GM18517 (cell line): ENCODE results near the gene SLC35D2.
"Not testable (repeated sequence)": the region's sequence is repeated elsewhere in the genome, so short reads cannot be mapped to it uniquely, and the experiment has no call there.

Source experiments
- ATAC-seq: cut with Tn5 transposase; IDR thresholded peaks from one replicate; pipeline ENCODE4 v1.9.1; 2021; ENCODE audit warnings: mild to moderate bottlenecking, moderate library complexity; ENCODE audit not compliant: unreplicated experiment

Gene SLC35D2

DNA sequence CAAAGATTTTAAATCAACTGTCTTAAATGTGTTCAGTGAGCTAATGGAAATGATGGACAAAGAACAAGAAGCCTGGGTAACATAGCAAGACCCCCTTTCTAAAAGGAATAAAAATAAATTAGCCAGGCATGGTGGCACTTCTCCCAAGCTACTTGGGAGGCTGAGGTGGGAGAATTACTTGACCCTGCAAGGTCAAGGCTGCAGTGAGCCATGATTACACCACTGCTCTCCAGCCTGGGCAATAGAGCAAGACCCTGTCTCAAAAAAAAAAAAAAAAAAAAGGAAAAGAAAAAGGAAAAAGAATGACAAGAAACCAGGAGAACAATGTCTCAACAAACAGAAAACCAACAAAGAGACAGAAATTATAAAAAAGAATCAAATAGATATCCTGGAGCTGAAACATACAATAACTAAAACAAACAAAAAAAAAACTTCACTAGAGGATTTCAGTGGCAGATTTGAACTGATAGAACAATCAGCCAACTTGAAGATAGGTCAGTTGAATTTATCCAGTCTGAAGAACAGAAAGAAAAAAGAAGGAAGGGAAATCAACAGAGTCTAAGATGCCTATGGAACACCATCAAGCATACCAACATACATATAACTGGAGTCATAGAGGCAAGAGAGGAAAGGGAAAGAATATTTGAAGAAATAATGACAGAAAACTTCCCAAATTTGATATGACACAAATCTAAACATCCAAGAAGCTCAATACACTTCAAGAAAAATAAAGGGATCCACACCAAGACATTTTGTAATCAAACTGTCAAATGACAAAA lies 16.8 kb upstream of the SLC35D2 start:
- no peak for ATAC-seq

DNA sequence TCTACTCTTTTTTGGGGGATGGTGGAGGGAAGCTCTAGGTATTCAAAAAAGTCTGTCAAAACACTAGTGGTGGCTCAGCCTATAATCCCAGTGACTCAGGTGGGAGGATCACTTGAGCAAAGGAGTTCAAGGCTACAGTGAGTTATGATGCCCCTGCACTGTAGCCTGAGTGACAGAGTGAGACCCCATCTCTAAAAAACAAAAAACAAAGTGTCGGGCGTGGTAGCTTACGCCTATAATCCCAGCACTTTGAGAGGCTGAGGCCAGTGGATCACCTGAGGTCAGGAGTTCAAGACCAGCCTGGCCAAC lies 15.8 kb upstream of the SLC35D2 start:
- ATAC-seq = no peak

DNA sequence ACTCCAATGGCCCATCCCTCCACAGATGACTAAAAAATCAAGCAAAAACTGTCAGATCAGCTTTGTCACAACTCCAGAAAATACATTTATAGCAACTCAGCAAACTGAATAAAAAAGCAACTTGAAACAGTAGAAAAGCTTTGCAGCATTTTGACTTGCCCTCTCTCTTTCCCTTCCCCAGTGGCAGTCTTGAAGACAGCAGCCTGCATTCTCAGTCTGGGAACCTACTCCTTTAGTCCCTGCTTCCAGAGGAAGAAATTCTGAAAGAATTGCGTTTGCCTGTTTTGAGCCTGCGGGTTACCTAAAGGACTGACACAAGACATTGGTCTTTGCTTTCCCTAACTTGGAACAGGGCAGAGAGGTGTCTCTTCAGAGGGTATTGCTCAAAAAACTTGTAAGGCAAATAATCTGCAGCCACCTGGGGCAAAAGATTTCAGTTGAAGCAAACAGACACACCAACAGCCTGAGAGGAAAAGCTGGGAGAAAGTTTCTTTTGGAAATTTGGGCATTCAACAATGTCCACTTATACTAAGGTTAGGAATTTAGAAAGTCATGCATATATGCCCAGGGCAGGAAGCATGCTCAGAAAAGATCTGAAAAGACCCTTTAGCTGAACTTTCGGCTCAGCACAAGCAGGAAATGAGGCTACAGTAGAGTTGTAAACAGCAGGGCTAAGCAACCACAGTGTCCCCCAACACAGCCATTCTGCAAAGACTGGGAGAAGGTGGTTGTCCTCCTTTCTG lies 15.2 kb upstream of the SLC35D2 start:
- ATAC-seq = no peak

DNA sequence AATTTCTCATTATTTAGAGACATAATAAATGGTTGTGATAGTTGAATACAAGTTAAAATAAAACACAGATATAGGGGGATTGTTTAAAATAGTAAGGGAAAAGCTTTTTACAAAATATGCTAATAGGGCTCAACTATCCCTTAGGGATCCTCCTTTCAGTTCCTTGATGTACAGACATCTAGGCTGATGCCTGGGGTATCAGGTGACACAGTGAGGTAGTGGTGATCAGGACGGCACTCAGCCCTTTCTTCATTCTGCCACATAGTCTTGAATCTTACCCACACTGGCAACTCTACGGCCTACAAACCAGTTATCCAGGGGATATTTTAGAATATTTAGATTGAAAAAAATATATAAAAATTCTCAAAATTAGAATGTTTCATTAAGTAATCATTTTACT lies 12.5 kb upstream of the SLC35D2 start:
- ATAC-seq = no peak

DNA sequence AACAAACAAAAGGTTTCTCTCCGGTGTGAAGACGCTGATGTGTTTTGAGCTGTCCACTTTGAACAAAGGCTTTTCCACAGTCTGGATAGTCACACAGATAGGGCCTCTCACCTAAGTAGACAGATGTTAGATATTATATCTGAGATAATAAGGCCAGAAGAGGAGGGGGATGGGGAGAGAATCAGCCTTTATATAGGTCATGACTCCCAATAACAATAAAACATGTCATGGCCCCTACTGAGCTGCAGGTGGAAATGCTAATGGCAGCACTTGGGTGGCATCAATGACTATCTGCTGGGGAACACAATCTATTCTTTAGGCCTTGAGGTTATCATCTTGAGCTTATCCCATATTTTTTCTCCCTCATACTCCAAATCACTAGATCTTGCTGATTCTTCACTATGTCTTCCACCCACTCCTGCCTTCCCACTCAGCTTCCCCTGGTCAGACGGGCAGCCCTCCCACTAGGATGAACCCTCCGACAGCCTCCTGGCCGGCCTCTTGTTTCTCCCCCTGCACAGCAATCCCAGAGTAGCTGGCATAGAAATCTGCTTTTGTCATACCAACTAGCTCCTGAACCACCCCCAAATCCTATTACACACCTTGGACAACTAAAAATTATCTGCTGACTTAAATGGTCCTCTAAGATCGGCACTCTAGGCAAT lies 11.5 kb upstream of the SLC35D2 start:
- ATAC-seq = no peak

DNA sequence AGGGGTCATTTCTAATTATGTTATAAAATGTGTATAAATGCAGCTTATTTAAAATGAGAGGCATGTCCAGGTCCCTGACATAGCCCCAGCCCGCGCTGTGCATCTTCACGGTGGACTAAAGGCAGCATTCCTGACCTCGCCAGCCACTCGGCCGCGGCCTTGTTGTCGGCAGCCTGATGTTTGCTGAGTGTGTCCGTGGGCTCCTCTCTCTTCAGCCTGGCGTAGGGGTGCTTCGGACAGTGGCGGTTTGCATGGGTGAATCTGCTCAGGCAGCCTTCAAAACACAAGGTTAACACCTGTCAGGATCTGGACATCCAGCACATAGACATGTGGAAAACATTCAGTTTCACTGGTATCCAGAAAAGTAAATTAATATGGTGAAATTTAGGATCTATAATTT lies 8.8 kb upstream of the SLC35D2 start:
- no peak for ATAC-seq

DNA sequence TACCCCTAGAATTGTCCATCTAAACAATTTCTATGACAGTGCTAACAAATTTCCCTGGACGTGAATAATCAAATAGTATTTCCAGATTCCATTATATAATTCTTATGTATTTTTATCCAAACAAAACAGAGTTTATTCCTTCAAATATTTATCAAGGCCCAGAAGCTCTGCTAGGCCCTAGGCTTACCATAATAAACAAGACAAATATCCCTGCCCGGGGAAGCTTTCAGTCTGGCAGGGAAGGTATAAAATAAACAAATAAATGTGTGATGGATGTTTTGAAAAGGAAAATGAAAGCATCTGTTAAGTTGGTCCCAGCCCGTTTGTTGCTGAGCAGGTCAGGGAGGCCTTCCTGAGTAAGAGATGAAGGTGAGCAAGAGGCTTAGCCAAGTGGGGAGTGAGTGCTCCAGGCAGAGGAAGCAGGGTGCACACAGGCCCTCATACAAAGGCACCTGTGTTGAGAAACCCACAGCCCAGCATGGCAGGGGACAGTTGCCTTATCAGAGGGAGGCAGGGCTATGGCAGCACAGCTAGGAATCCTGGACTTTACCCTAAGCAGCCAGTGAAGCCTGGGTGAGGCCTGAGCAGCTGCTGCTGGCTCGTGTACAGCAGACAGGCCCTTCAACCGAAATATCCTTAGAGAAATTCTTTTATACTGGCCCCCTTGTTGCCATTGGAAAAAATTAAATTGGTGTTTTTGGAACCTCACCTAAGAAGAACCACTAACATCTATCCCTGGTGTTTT lies 7.7 kb upstream of the SLC35D2 start:
- ATAC-seq = no peak

DNA sequence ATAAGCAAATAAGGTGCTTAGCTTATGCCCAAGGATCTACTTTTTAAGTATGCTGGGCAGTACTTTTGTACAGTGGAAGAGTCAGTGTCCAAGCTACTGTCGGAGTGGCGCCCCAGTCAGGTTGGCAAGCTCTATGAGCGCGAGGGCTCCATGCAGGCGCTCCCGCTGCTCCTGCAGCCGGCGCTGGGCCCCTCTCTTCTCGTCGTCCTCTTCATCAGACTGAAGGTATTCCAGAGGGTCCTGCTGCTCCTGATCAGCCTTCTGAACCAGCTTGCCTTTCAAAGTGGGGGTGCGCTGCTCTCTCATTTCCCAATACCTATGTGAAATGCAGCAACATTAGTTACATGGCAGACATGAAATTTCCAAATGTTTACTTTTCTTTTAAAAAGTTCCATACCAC lies 4.6 kb upstream of the SLC35D2 start:
- no peak for ATAC-seq

DNA sequence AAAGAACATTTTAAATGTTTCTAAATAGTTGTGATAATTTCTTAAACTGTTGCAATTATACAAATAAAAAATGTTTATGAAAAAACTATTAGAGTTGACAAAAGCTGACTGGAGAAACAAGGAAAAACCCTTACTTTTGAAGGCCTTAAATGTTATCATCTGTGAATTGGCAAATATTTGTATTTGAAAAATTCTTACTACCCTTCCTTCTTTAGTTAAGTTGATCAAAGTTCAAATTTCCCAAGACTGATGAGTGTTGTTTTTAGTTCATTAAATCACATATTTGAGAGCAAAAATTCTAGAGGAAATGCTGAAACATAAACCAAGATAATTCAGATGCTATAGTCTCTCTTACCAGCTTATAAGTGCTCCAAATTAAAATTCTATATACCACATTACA lies 2.6 kb upstream of the SLC35D2 start:
- no peak for ATAC-seq

DNA sequence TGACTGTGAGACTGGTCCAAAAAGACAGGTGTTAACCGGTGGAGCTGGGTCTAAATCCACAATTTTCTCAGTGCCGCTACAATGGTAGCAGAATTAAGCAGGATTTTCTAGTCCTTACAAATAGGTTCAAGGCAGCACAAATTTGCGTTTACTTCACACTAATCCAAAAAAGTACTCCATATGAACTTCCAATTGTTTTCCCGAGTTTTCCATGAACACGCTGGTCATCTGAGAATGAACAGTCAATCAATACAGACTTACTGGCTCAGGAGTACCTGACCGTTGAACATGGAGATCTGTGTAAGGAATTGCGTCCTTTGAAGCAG lies 709 bp downstream of the SLC35D2 start:
- ATAC-seq = no peak

DNA sequence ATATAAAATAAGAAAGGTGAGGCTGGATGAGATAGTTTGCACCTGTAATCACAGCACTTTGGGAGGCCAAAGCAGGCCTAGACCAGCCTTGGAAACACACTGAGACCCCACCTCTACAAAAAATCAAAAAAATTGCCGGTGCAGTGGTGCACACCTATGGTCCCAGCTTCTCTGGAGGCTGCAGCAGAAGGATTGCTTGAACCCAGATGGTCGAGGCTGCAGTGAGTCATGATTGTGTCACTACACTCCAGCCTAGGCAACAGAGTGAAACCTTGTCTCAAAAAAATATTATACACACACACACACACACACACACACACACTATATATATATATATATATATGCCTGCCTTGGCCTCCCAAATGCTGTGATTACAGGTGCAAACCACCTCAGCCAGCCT lies 1.3 kb downstream of the SLC35D2 start:
- no peak for ATAC-seq

DNA sequence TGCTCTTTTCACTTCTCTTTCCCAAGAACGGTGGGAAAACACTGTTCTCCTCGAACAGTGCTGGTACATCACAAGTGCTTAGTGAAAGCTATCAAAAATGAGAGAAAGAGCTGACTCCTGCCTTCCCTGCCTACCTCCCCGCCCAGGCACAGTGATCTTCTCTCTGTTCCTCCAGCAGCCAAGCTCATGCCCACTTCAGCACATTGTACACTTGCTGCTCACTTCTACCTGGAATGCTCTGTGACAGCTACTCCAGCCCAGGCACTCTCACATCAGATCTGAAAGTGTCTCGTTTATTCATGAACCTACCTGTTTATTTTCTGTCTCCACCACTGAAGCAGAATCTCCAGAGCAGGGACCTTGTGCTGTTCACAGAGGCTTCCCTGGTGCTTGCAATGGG lies 1.8 kb downstream of the SLC35D2 start:
- ATAC-seq = no peak

DNA sequence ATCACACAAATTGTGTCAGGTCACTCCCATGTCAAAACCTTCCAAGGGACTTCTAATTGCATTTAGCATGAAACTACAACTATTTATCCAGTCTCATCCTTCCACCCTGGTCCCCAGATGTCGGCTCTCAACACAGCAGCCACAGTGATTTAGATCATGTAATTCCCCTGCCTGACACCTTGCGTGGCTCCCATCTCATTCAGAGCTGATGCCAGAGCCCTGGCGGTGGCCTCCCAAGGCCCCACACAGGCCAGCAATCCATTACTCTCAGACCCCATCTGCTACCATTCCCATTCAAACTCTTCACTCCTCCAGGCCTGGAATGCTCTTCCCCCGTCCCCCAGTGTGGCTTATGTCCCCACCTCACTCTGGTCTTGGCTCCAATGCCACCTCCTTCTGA lies 2.4 kb downstream of the SLC35D2 start:
- no peak for ATAC-seq

DNA sequence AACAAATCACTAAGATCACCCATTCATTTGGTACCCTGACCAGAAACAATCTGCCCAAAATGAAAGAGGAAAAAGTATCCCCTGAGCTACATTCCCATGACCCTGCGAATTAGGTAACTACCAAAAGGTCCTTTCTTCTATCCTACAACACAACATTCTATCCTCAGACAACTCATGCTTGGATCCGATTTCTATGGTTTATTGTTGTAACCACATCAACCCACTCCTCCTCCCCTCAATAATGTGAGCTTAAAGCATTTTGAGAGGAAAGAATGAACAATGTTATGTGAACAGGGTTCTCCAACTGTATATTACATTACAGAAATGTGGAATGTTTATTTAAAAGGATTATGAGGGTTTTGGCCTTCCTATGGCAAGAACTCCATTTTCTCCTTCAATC lies 4.0 kb downstream of the SLC35D2 start:
- ATAC-seq = no peak

DNA sequence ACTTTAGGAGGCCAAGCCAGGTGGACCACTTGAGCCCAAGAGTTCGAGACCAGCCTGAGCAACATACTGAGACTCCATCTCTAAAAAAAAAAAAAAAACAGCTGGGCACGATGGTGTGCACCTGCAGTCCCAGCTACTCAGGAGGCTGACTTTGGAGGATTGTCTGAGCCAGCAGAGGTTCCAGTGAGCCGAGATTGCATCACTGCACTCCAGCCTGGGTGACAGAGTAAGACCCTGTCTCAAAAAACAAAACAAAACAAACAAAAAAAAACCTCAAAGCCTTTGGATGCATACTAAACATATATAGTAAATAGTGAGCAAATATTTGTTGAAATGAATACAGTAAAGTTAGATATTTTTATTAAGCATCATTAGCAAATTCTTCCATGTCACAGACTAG lies 5.3 kb downstream of the SLC35D2 start:
- ATAC-seq = no peak

DNA sequence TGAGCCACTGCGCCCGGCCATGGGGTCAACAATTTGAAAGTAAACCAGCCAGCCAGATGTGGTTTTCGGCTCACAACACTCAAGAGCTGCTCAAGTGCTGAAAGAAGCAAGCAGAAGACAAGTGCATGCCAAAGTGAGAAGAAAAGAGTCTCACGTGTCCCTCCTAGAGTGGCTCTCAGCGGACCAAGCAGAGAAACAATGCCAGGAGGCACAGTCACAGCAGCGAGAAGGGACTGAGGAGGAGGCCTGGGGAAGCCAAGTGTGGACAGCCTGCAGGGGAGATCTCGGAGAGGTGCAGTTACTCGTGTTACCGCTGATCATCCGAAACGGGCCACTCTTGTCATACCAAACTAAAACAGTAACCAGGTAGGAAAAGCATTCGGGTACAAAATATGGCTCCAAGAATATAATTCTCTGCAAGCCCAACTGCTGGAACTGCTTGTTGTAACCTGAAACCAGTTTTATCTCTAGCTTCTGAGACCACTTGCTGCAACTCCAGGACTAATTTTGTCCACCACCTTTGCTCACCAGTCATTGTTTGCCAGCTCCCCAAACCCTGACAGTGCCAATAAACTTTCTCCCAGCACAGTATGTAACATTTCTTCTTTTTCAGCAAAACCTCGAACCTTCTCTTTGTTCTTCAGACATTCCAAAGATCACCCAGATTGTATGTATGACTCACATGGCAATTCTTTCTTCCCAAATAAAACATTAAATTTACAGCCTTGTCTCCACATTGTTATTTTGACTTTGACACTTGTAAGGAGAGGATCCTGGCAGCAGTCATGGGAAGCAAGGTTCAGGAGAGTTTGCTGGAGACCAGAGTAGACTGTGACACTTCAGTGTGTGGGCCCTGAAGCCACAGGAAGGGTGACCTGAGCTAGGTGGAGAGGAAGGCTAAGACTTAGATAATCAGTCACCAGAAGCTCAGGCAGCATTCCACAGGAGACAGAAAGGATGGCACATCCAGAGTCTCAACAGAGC lies 6.3 kb downstream of the SLC35D2 start:
- no peak for ATAC-seq

DNA sequence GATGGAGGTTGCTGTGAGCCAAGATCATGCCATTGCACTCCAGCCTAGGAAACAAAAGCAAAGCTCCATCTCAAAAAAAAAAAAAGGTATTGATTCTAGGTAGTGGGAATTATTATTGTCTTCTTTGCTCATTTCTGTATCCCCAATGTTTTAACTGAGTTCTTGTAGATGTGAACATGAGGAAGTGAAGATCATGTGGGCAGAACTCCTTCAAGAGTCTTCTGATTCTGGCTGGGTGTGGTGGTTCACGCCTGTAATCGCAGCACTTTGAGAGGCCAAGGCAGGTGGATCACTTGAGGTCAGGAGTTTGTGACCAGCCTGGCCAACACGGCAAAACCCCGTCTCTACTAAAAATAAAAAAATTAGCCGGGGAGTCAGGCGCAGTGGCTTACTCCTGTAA lies 8.0 kb downstream of the SLC35D2 start:
- not testable (repeated sequence) for ATAC-seq

DNA sequence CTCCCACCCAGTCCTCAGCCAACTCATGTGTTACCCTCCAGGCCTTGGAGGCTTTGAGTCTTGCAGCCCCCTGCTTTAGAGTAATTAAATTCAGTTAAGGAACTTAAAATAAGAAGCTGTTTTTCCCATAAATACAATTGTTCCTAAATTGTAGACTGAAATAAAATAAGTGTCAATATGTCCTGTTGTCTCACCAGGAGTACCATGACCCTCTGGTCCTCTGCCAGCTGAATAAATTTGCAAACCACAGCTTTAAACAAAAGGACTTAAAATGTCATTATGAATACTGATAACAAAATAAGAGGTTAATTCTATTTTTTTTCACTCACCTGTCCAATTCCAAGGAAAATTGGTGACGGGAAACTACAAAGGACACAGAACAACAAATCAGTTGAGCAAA lies 15.6 kb downstream of the SLC35D2 start:
- no peak for ATAC-seq

DNA sequence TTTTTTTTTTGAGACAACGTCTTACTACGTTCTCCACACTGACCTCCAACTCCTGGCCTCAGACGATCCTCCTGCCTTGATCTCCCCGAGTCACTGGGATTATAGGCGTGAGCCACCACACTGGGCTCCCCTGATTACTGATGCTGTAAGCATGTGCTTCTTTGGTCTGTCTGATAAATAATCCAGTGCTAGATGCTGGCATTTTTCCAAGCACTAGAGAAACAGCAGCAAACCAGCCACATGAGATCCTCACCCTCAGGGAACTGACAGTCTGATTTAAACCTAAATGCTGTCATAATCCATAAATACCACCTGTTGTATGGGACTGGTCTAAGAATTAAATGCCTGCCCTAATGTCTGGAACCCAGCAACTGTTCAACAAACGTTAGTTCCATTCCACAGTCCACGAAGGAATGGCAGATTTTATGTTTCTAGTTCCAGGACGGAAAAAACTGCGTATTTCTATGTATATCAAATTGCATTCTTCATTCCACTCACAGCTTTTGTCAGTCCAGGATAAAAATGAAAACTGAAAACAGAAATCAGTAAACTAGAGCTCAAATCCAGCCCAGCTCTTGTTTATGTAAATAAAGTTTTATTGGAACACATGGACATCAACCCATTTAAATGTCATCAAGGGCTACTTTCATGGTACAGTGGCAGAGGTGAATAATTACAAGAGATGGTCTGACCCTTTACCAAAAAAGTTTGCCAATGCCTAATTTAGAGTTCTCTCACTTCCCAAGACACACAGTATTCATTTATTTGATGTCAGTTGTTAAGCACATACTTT lies 20.1 kb downstream of the SLC35D2 start:
- no peak for ATAC-seq

DNA sequence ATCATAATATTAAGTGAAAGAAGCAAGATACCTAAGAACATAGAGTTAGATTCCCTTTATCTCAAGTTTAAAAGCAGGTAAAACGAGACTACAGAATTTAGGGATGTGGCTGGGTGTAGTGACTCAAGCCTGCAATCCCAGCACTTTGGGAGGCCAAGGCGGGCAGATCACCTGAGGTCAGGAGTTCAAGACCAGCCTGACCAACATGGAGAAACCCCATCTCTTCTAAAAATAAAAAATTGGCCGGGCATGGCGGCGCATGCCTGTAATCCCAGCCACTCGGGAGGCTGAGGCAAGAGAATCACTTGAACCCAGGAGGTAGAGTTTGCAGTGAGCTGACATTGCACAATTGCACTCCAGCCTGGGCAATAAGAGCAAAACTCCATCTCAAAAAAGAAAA lies 21.4 kb downstream of the SLC35D2 start:
- not testable (repeated sequence) for ATAC-seq
